GM10248 (cell line): ENCODE results near the gene PINLYP.

Experiments
- CTCF ChIA-PET: fragments of 300-600 bp; sonication (Branson Sonifier 250); formaldehyde crosslinking; extraction: SDS; loops from one replicate; lab custom pipeline; 2021; ENCODE audit warnings: antibody characterized with exemption; lab: Yijun Ruan, JAX
- POLR2A ChIA-PET: fragments of 350-650 bp; sonication (Branson Sonifier 250); formaldehyde crosslinking; extraction: SDS; loops from one replicate; lab custom pipeline; 2020; ENCODE audit warnings: antibody characterized with exemption; lab: Yijun Ruan, JAX
- DNase-seq: peaks from one replicate; pipeline ENCODE4 v3.0.0; 2012; ENCODE audit errors: extremely low spot score
- CTCF ChIP-seq: IDR thresholded peaks from 2 replicates; pipeline ENCODE4 v1.5.1; 2012; ENCODE audit warnings: mild to moderate bottlenecking, low read depth; ENCODE audit errors: extremely low read depth, missing control alignments, control extremely low read depth

The PINLYP gene

GRCh38 chr19:43624933-43625332, 49.3 kb downstream of the PINLYP start:
- ChIA-PET CTCF (interaction anchor here (1.0 to 2.0 kb wide), 3 partner anchors 44 to 69 kb away, joined by 3 to 8 read pairs (median 4); no protein-coding TSS in a partner anchor), POLR2A (no interaction called here)
- DNase-seq: peak; percentile 87
- TF ChIP-seq CTCF: peak; percentile 68

DNA sequence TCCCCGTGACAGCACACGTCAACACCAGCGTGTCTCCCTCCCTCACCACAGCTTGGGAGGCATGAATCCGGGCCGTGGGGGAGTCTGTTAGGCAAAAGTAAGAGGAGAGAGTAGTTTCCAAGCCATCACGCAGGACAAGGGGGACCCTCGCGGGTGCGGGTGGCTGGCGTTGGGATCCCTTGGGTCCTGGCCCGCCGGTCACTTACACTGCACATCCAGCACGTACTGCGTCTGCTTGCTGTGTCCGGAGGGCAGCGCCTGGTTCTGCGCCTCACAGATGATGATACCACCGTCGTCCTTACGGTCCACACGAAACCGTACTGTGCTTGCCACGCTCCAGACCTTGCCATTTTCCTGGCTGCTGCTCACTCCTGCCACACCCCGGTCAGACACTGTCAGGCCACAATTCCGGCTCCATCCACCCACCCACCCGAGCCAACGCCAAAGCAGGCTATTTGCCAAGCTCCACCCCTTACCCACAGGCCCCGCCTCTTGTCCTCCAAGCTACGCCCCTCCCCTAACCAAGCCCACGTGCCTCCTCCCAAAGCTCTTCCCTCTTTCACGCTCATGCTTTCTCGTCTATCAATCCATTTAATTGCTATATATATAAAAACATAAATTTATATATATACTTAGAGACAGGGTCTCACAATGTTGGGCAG, 50.4 kb downstream of the PINLYP start:
- ChIA-PET POLR2A (no interaction called here), CTCF (interaction anchor here (0.7 to 2.0 kb wide), 4 partner anchors 42 to 183 kb away, joined by 3 to 8 read pairs (median 4); no protein-coding TSS in a partner anchor)
- DNase-seq: peak; percentile 46
- TF ChIP-seq CTCF: no peak

DNA sequence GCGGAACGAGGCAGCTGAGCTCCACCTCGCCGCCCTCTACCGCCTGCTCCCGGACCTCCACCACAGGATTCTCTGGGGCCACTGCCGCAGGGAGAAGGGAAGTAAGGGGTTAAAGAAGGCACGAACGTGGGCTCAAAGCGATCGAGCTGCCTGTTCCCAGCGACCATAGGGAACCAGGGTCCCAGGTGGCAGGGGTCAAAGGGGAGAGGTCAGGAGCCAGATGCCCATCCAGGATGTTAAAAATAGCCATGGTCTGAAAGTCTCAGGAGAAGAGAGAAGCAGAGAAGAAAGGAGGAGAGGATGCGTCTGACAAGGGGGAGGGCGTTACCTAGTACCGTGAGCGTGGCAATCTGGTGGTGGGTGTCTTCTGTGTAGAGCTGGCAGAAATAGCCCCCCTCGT, 51.2 kb downstream of the PINLYP start:
- ChIA-PET POLR2A (no interaction called here), CTCF (interaction anchor here (0.7 to 2.0 kb wide), 3 partner anchors 42 to 182 kb away, joined by 3 to 8 read pairs (median 3); no protein-coding TSS in a partner anchor)
- no peak for DNase-seq
- TF ChIP-seq CTCF: no peak

DNA sequence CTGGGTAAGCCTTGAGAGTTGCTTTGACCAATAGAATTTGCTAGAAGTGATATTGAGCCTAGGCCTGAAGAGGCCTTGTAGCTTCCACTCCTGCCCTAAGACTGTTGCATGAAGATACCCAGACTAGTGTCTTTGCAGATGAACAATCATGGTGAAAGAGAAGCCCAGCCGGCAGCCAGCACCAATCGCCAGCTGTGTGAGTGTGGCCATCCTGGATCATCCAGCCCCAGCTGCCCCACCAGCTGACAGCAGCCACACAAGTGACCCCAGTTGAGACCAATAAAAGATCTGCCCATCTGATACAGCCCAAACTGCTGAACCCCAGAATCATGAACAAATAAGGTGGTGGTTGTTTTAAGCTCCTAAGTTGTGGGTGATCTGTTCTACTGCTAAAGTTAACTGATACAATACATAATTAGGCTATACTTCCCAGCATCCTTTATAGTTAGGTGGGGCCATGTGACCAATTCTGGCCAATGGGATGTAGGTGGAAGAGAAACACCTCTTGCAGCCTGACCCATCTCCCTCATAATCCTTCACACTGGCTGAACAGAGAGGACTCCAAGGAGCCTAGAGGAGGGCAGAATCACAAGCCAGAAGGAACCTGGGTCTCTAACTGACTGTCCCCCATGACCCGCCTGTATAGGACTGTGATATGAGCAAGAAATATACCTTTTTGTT, 53.2 kb downstream of the PINLYP start:
- ChIA-PET CTCF (interaction anchor here (0.7 kb wide), 1 partner anchor 182 kb away, joined by 3 read pairs; no protein-coding TSS in a partner anchor), POLR2A (no interaction called here)

GRCh38 chr19:43631491-43631890, 55.9 kb downstream of the PINLYP start:
- POLR2A ChIA-PET: no interaction called here
- no peak for TF ChIP-seq CTCF
- DNase-seq: no peak
- CTCF ChIA-PET: no interaction called here

More for the DNA sequence above, 53.2 kb downstream of the PINLYP start:
- no peak for DNase-seq
- no peak for TF ChIP-seq CTCF
